ENCODE measurements around the gene GRP. TPM values are rescaled to one million over a fixed set of nuclear protein-coding genes. Genes with fewer than 3 reads are reported as not detected.

GRP gene
- total and polyA plus RNA-seq, 4 donors, result not detected

DNA sequence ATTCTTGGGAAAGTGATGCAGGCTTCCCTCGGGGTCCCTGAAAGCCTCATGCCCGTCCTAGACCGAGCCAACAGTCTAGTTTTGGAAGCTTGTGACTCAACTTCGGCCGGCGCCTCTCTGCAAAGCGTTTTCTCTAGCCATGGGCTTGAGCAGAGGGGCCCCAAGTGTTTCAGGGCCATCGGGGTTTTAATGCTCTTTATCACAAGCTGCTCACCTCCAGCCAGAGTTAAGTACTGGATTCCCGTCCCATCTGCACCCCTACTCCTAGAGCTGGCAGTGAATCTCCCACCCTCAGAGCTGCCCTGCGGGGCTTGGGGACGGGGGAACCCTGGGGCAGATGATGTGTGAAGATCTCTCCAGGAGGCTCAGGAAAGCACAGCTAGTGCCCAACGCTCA, 46.0 kb downstream of the GRP start:
- H3K4me3 ChIP-seq (ENCODE audit: low read depth in 1 of 3, low read length in 3 of 3), result no peak overlapping the region
- TF ChIP-seq SP1 (IDR thresholded peaks at IDR 0.05) (no peak), NR2F2 (IDR thresholded peaks at IDR 0.05) (no peak), FOXA1 (IDR thresholded peaks at IDR 0.05) (no peak), RAD21 (IDR thresholded peaks at IDR 0.05) (no peak), REST (IDR thresholded peaks at IDR 0.05) (no peak), FOXA2 (IDR thresholded peaks at IDR 0.05) (no peak), GABPA (IDR thresholded peaks at IDR 0.05 in 1 of 2, conservative IDR thresholded peaks at IDR 0.05 in 1 of 2) (no peak), YY1 (IDR thresholded peaks at IDR 0.05) (no peak)
- TF ChIP-seq, protein P1, sequence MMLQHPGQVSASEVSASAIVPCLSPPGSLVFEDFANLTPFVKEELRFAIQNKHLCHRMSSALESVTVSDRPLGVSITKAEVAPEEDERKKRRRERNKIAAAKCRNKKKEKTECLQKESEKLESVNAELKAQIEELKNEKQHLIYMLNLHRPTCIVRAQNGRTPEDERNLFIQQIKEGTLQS (IDR thresholded peaks at IDR 0.05), result no peak
- 12% methylated on average over 12 of the region's 12 CpGs for WGBS

GRCh38 chr18:59266459-59266858, 46.5 kb downstream of the GRP start:
- H3K4me3 ChIP-seq (ENCODE audit: low read depth in 1 of 3, low read length in 3 of 3), result no peak overlapping the region
- H3K27ac ChIP-seq (ENCODE audit: low read depth in 1 of 2, low read length in 2 of 2), result no peak overlapping the region
- H3K27me3 ChIP-seq (ENCODE audit: control insufficient read depth in 4 of 4, insufficient read depth in 4 of 4, low read length in 3 of 4), result peaks cover 5 to 18% (median 14%) of the 10 kb centered on the region in 4 donors
- TF ChIP-seq RAD21 (IDR thresholded peaks at IDR 0.05) (no peak), EGR1 (IDR thresholded peaks at IDR 0.05; ENCODE audit: low read depth in 2 of 2) (no peak)
- no peak overlapping the region for H3K9ac ChIP-seq (ENCODE audit: low read depth in 1 of 2, low read length in 2 of 2)
- H3K9me3 ChIP-seq (ENCODE audit: control insufficient read depth in 4 of 4, low read length in 3 of 4), result no peaks in the 10 kb centered on the region
- WGBS, result 15% methylated on average over 1 of the region's 1 CpG
- no peak for DNase-seq (ENCODE audit: low spot score)
- H3K4me1 ChIP-seq (ENCODE audit: control insufficient read depth in 4 of 4, insufficient read depth in 4 of 4, low read length in 3 of 4), result peaks cover 0 to 18% (median 6%) of the 10 kb centered on the region in 4 donors
- H3K36me3 ChIP-seq (ENCODE audit: control insufficient read depth in 4 of 4, insufficient read depth in 3 of 4, low read depth in 1 of 4, low read length in 3 of 4), result no peaks in the 10 kb centered on the region

More for the DNA sequence above, 46.0 kb downstream of the GRP start:
- Histone ChIP-seq H3K36me3 (ENCODE audit: control insufficient read depth in 4 of 4, insufficient read depth in 3 of 4, low read depth in 1 of 4, low read length in 3 of 4) (no peaks in the 10 kb centered on the region), H3K27me3 (ENCODE audit: control insufficient read depth in 4 of 4, insufficient read depth in 4 of 4, low read length in 3 of 4) (peaks cover 5 to 18% (median 14%) of the 10 kb centered on the region in 4 donors), H3K9me3 (ENCODE audit: control insufficient read depth in 4 of 4, low read length in 3 of 4) (no peaks in the 10 kb centered on the region), H3K9ac (ENCODE audit: low read depth in 1 of 2, low read length in 2 of 2) (no peak overlapping the region), H3K4me1 (ENCODE audit: control insufficient read depth in 4 of 4, insufficient read depth in 4 of 4, low read length in 3 of 4) (peaks cover 0 to 18% (median 6%) of the 10 kb centered on the region in 4 donors), H3K27ac (ENCODE audit: low read depth in 1 of 2, low read length in 2 of 2) (no peak overlapping the region)
- no peak for DNase-seq (ENCODE audit: low spot score)

GRCh38 chr18:59266886-59267502, 47.0 kb downstream of the GRP start:
- DNase-seq (ENCODE audit: low spot score), result no peak
- Histone ChIP-seq H3K9me3 (ENCODE audit: control insufficient read depth in 4 of 4, low read length in 3 of 4) (no peaks in the 10 kb centered on the region), H3K27me3 (ENCODE audit: control insufficient read depth in 4 of 4, insufficient read depth in 4 of 4, low read length in 3 of 4) (peaks cover 5 to 23% (median 16%) of the 10 kb centered on the region in 4 donors), H3K36me3 (ENCODE audit: control insufficient read depth in 4 of 4, insufficient read depth in 3 of 4, low read depth in 1 of 4, low read length in 3 of 4) (no peaks in the 10 kb centered on the region), H3K27ac (ENCODE audit: low read depth in 1 of 2, low read length in 2 of 2) (no peak overlapping the region), H3K4me1 (ENCODE audit: control insufficient read depth in 4 of 4, insufficient read depth in 4 of 4, low read length in 3 of 4) (peaks cover 0 to 20% (median 6%) of the 10 kb centered on the region in 4 donors), H3K9ac (ENCODE audit: low read depth in 1 of 2, low read length in 2 of 2) (no peak overlapping the region), H3K4me3 (ENCODE audit: low read depth in 1 of 3, low read length in 3 of 3) (no peak overlapping the region)
- 9% methylated on average over 10 of the region's 10 CpGs for WGBS
- TF ChIP-seq, protein P2, sequence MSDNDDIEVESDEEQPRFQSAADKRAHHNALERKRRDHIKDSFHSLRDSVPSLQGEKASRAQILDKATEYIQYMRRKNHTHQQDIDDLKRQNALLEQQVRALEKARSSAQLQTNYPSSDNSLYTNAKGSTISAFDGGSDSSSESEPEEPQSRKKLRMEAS (IDR thresholded peaks at IDR 0.05), result no peak
- TF ChIP-seq GABPA (IDR thresholded peaks at IDR 0.05 in 1 of 2, conservative IDR thresholded peaks at IDR 0.05 in 1 of 2), result no peak
- no peak for TF ChIP-seq JUND (IDR thresholded peaks at IDR 0.05)
- TF ChIP-seq, protein P3, sequence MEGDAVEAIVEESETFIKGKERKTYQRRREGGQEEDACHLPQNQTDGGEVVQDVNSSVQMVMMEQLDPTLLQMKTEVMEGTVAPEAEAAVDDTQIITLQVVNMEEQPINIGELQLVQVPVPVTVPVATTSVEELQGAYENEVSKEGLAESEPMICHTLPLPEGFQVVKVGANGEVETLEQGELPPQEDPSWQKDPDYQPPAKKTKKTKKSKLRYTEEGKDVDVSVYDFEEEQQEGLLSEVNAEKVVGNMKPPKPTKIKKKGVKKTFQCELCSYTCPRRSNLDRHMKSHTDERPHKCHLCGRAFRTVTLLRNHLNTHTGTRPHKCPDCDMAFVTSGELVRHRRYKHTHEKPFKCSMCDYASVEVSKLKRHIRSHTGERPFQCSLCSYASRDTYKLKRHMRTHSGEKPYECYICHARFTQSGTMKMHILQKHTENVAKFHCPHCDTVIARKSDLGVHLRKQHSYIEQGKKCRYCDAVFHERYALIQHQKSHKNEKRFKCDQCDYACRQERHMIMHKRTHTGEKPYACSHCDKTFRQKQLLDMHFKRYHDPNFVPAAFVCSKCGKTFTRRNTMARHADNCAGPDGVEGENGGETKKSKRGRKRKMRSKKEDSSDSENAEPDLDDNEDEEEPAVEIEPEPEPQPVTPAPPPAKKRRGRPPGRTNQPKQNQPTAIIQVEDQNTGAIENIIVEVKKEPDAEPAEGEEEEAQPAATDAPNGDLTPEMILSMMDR (IDR thresholded peaks at IDR 0.05; ENCODE audit: low read depth, low read length, missing input control), result no peak
- TF ChIP-seq NR2F2 (IDR thresholded peaks at IDR 0.05), result no peak
- TF ChIP-seq FOXA1 (IDR thresholded peaks at IDR 0.05), result no peak
- TF ChIP-seq, protein P1 (IDR thresholded peaks at IDR 0.05), result no peak
- TF ChIP-seq SP1 (IDR thresholded peaks at IDR 0.05), result no peak
- TF ChIP-seq HNF4G (IDR thresholded peaks at IDR 0.05), result no peak
- no peak for TF ChIP-seq ZBTB33 (IDR thresholded peaks at IDR 0.05)
- TF ChIP-seq FOXA2 (IDR thresholded peaks at IDR 0.05), result no peak
